Retinal pigment epithelial cell (primary cell): ENCODE measurements around the gene MYNN.

Source experiments
- DNase-seq: peaks from one replicate; pipeline ENCODE4 v3.0.0-alpha.2; 2010; ENCODE audit warnings: low read depth
- H3K4me3 ChIP-seq: 2 replicates; pipeline ENCODE4 v1.5.1; 2011; ENCODE audit warnings: mild to moderate bottlenecking, low read length, control low read depth, moderate library complexity
- CTCF ChIP-seq: conservative IDR thresholded peaks from 2 replicates; pipeline ENCODE4 v1.5.1; 2011; ENCODE audit warnings: low read depth, low read length, control low read depth, inconsistent platforms

Gene MYNN

GRCh38 chr3:169751875-169752274 is 21.3 kb upstream of the MYNN start:
- no peak overlapping the region for H3K4me3 ChIP-seq
- DNase-seq, result no peak
- TF ChIP-seq CTCF, result no peak

DNA sequence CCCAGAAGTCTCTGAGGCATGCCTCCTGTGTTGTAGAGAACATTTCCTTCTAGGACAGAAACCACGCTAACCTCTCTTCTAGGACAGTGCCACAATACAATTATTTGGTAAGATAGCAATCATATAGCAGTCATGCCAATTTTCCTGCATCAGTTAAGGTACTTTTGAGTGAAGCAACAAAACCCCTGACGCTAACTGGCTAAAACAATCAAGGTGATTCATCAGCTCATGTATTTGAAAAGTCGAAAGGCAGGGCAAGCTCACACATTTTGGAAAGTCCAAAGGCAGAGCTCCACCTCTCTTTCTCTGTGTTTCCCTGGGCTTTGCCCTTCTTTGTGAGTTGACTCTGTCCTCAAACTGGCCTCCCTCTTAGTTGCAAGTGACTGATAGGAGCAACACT is 18.5 kb upstream of the MYNN start:
- DNase-seq, result no peak
- TF ChIP-seq CTCF, result no peak
- H3K4me3 ChIP-seq, result no peak overlapping the region

DNA sequence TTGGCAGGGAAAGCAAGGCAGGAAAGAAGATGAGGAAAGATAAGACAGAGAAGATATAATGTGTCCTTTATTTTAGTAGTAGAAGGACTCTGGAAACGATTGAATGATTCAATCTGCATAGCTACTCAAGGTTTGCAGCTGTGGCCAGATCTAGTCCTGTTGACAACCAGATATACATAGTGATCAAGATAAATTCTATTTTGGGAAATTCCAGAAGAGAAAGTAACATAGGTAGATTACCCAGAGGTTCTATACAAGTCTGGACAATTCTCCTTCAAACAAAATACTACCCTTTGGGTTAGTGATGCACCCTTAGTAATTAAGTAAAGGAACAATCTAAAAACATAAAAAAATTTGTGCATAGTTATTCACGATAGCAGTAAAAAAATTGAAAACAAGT is 17.7 kb upstream of the MYNN start:
- no peak overlapping the region for H3K4me3 ChIP-seq
- TF ChIP-seq CTCF, result no peak
- DNase-seq, result no peak

DNA sequence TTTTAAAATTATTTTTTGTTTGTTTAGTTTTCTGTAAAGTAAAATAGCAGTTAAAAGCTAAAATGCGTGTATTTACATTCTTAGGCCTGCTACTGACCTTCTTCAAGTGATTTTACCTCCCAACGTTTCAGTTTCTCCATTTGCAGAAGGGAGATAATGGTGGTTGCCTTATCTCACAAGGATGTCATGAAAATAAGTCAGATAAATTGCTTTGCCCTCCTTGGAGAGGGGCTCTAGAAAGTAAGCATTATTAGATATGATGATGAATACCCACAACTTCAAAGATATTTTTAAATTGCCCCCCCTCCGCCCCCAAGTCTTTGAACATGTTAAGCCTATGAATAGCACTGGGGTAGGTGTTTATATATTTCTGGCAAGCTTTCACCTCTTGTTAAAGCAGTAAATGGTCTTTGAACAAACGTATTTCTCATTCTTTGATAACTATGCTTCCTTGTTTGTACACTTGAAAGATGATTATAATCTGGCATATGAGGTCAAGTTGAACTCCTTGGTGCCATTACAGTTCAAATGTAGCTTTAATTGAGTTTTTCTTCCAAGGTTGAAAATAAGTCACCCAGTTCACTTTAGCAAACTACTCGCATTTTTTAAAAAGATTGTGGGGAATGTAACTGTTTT is 14.7 kb upstream of the MYNN start:
- no peak for TF ChIP-seq CTCF
- no peak for DNase-seq
- H3K4me3 ChIP-seq, result no peak overlapping the region

GRCh38 chr3:169759256-169759655 is 13.9 kb upstream of the MYNN start:
- DNase-seq, result no peak

GRCh38 chr3:169760479-169760878 is 12.7 kb upstream of the MYNN start:
- no peak overlapping the region for H3K4me3 ChIP-seq
- DNase-seq, result peak; percentile 77
- no peak for TF ChIP-seq CTCF

More at GRCh38 chr3:169759256-169759655, 13.9 kb upstream of the MYNN start:
- no peak overlapping the region for H3K4me3 ChIP-seq
- TF ChIP-seq CTCF, result no peak

GRCh38 chr3:169764312-169764881 is 8.8 kb upstream of the MYNN start:
- no peak for TF ChIP-seq CTCF
- no peak for DNase-seq

More at GRCh38 chr3:169764312-169764881, 8.8 kb upstream of the MYNN start:
- peak overlapping the region; percentile 83 for H3K4me3 ChIP-seq
